Parathyroid adenoma (tissue), 2 donors: ENCODE measurements around the gene TLCD2.

ENCODE experiments used
- H2AFZ ChIP-seq: fragments of 300-600 bp; sonication (generic); one replicate; pipeline ENCODE4 v1.7.0; 2017; ENCODE audit warnings: antibody characterized with exemption, mild to moderate bottlenecking
- H3K27ac ChIP-seq: fragments of 300-600 bp; sonication (generic); one replicate; pipeline ENCODE4 v1.7.0; 2017
- H3K27me3 ChIP-seq: fragments of 300-600 bp; sonication (generic); one replicate; pipeline ENCODE4 v1.7.0; 2017; ENCODE audit warnings: low read length; ENCODE audit not compliant: control insufficient read depth, insufficient read depth
- H3K36me3 ChIP-seq: fragments of 300-600 bp; sonication (generic); one replicate; pipeline ENCODE4 v1.7.0; 2017; ENCODE audit warnings: low read length; ENCODE audit not compliant: control insufficient read depth, insufficient read depth
- H3K4me1 ChIP-seq: fragments of 300-600 bp; sonication (generic); one replicate; pipeline ENCODE4 v1.7.0; 2017; ENCODE audit warnings: control low read depth
- H3K4me2 ChIP-seq: fragments of 300-600 bp; sonication (generic); one replicate; pipeline ENCODE4 v1.7.0; 2017; ENCODE audit warnings: low read length
- H3K4me3 ChIP-seq: fragments of 300-600 bp; sonication (generic); one replicate; pipeline ENCODE4 v1.7.0; 2017; ENCODE audit warnings: low read depth, low read length
- H3K79me2 ChIP-seq: fragments of 300-600 bp; sonication (generic); one replicate; pipeline ENCODE4 v1.7.0; 2017; ENCODE audit warnings: control low read depth
- H3K9ac ChIP-seq: fragments of 300-600 bp; sonication (generic); one replicate; pipeline ENCODE4 v1.7.0; 2017; ENCODE audit warnings: mild to moderate bottlenecking
- H3K9me3 ChIP-seq: fragments of 300-600 bp; sonication (generic); one replicate; pipeline ENCODE4 v1.7.0; 2017; ENCODE audit warnings: low read length; ENCODE audit not compliant: control insufficient read depth
- TF ChIP-seq, protein P1 (sequence below): fragments of 300-600 bp; sonication (generic); IDR thresholded peaks from one replicate; pipeline ENCODE4 v1.7.0; 2017; ENCODE audit warnings: antibody characterized with exemption, mild to moderate bottlenecking
- donor health status: primary hyperparathyroidism.

The TLCD2 gene

DNA sequence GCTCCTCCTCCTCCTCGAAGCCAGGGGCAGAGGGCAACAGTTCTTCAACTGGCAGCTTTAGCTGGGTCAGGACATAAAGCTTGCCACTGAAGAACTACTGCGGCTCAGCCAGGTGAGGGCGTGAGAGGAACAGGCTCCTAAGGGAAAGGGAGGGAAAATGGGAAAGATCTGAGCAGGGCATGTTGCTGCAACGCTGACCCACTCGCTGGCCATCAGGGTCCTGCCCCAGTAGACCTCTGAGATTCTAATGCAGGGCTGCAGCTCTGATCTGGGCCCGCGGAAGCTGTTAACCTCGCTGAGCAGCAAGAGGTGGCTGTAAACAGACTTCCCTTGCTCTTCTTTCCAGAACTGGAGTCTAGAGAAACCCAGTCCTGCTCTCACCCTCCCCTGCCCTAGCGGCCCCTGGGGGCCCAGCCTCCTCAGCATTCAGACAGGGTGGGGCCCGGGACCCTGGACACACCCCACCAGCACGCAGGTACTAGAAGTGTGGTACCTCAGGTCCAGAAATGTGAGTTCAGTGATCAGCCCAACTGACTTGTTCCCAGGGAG lies 3.8 kb upstream of the TLCD2 start:
- Histone ChIP-seq H3K27me3 (no peaks in the 10 kb centered on the region), H2AFZ (peak overlapping the region; percentile 30), H3K9me3 (no peaks in the 10 kb centered on the region), H3K4me2 (peak overlapping the region; percentile 99), H3K4me3 (peak overlapping the region; percentile 98), H3K27ac (peak overlapping the region; percentile 94), H3K79me2 (peaks cover 8% of the 10 kb centered on the region), H3K9ac (no peak overlapping the region), H3K4me1 (peaks cover 26% of the 10 kb centered on the region), H3K36me3 (no peaks in the 10 kb centered on the region)
- TF ChIP-seq, protein P1, sequence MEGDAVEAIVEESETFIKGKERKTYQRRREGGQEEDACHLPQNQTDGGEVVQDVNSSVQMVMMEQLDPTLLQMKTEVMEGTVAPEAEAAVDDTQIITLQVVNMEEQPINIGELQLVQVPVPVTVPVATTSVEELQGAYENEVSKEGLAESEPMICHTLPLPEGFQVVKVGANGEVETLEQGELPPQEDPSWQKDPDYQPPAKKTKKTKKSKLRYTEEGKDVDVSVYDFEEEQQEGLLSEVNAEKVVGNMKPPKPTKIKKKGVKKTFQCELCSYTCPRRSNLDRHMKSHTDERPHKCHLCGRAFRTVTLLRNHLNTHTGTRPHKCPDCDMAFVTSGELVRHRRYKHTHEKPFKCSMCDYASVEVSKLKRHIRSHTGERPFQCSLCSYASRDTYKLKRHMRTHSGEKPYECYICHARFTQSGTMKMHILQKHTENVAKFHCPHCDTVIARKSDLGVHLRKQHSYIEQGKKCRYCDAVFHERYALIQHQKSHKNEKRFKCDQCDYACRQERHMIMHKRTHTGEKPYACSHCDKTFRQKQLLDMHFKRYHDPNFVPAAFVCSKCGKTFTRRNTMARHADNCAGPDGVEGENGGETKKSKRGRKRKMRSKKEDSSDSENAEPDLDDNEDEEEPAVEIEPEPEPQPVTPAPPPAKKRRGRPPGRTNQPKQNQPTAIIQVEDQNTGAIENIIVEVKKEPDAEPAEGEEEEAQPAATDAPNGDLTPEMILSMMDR, result peak; percentile 55

DNA sequence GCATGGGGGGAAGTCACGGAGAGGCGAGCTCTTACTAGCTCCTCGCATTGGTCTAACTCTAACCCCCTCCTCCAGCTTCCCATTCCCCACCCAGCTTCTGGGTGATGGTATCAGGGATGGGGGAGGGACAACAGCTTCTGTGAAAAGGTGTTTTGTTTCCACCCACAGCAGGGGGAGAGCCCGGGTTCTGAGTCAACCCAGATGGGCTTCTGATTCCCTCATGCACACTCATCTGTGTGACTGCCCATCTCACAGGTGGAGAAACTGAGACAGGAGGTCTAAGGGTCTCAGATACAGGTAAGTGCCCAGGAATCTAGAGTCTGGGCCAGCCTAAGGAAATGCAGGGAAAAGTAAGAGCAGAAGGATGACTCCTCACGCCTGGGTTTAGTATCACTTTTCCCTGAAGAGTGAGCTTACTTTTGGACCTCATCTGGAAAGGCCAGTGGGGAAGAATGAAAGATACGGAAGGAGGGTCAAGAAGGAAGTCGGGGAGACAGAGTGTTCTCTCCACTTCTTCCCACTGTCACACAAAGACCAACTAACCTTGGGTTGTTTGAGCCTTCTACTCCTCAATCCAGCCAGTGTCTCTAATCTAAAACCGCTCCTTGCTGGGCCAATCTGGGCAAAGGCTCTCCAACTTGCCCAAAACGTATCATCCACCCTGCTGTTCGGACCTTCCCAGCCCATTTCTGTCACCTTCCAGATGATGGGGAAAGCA lies 3.1 kb upstream of the TLCD2 start:
- H3K27ac ChIP-seq, result peak overlapping the region; percentile 94
- peaks cover 22% of the 10 kb centered on the region for H3K4me1 ChIP-seq
- H3K36me3 ChIP-seq, result no peaks in the 10 kb centered on the region
- H3K9me3 ChIP-seq, result no peaks in the 10 kb centered on the region
- H2AFZ ChIP-seq, result no peak overlapping the region
- peaks cover 8% of the 10 kb centered on the region for H3K79me2 ChIP-seq
- no peaks in the 10 kb centered on the region for H3K27me3 ChIP-seq
- H3K9ac ChIP-seq, result no peak overlapping the region
- H3K4me2 ChIP-seq, result peak overlapping the region; percentile 99
- H3K4me3 ChIP-seq, result no peak overlapping the region
- TF ChIP-seq, protein P1, result no peak

DNA sequence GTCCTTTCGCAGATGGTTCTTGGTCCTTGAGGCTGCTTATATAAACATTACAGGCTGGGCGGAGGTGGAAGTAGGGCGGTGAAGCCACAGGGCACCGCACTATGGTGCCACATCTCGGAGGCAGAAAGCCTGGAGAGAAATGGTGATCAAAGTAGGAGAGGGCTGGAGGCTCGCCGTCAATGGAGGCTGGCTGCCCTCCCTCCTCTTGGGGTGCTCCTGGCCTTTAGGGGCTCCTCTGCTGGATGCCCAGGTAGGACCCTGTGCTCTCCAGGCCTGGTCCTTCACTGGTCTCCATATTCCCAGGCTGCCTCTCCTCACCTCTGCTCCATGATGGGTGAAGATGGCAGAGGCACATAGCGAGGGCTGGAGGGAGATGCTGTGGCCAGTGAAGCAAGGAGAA lies 2.1 kb upstream of the TLCD2 start:
- no peak overlapping the region for H3K27ac ChIP-seq
- H3K9me3 ChIP-seq, result no peaks in the 10 kb centered on the region
- no peaks in the 10 kb centered on the region for H3K36me3 ChIP-seq
- peaks cover 15% of the 10 kb centered on the region for H3K4me1 ChIP-seq
- H3K4me2 ChIP-seq, result no peak overlapping the region
- H3K4me3 ChIP-seq, result no peak overlapping the region
- TF ChIP-seq, protein P1, result no peak
- peaks cover 8% of the 10 kb centered on the region for H3K79me2 ChIP-seq
- no peak overlapping the region for H3K9ac ChIP-seq
- no peak overlapping the region for H2AFZ ChIP-seq
- no peaks in the 10 kb centered on the region for H3K27me3 ChIP-seq

DNA sequence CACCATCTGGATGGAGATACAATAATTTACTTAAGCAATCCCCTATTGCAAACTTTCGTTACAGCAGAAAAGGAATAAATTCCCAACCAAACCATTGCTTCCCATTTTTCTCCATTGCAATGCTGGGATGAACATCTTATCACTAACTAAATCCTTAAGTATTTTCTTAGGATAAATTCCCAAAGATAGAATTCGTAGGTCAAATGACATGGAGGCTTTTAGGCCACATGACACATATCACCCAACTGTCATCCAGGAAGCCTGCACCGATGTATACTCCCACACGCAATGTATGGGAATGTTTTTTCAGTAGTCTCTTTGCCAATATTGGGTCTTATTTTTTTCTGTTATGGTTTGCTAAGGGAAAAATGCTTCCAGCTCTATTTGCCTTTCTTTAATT lies 1.6 kb upstream of the TLCD2 start:
- peaks cover 8% of the 10 kb centered on the region for H3K79me2 ChIP-seq
- no peaks in the 10 kb centered on the region for H3K9me3 ChIP-seq
- H3K4me2 ChIP-seq, result no peak overlapping the region
- no peak overlapping the region for H3K9ac ChIP-seq
- H2AFZ ChIP-seq, result no peak overlapping the region
- H3K27ac ChIP-seq, result no peak overlapping the region
- no peaks in the 10 kb centered on the region for H3K36me3 ChIP-seq
- H3K4me1 ChIP-seq, result peaks cover 15% of the 10 kb centered on the region
- TF ChIP-seq, protein P1, result no peak
- no peaks in the 10 kb centered on the region for H3K27me3 ChIP-seq
- H3K4me3 ChIP-seq, result no peak overlapping the region
